ENCODE measurements around the gene CLCN7.

DNA sequence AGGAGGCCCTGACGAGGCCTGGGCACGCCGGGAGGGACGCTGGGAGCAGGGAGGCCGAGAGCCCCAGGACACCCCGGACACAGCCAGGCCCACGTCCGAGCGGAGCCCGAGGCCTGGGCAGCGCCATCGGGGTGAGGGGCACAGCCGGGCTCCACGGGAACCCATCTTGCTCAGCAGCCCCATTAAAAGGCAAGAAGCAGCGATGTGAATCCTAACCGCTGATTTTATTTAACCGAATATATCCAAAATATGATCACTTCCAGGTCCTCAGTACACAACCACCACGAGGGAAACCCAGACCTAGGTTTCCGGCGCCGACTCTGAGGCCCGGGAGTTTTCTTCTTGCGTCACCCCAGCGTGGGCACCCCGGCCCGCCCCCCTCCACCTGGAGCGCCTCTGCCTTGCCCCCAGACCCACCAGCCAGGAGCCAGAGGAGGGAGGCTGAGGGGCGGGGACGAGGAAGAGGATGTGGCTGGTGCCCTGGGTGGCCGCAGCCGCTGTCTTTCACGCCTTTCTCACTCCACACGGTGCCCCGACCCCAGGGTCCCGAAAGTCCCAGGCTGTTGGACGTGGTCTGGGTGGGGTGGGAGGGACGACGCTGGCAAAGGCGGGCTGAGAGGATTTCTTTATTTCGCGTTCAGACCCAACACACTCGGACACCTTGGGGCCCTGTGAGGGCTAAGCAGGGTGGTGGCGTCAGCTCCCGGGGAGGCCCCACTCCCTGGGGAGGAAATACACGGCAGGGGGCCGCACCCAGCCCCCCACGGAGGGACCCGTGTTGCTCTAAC lies 29.9 kb downstream of the CLCN7 start:
- TF ChIP-seq, protein P1, sequence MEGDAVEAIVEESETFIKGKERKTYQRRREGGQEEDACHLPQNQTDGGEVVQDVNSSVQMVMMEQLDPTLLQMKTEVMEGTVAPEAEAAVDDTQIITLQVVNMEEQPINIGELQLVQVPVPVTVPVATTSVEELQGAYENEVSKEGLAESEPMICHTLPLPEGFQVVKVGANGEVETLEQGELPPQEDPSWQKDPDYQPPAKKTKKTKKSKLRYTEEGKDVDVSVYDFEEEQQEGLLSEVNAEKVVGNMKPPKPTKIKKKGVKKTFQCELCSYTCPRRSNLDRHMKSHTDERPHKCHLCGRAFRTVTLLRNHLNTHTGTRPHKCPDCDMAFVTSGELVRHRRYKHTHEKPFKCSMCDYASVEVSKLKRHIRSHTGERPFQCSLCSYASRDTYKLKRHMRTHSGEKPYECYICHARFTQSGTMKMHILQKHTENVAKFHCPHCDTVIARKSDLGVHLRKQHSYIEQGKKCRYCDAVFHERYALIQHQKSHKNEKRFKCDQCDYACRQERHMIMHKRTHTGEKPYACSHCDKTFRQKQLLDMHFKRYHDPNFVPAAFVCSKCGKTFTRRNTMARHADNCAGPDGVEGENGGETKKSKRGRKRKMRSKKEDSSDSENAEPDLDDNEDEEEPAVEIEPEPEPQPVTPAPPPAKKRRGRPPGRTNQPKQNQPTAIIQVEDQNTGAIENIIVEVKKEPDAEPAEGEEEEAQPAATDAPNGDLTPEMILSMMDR (IDR thresholded peaks at IDR 0.05) = no peak
- TF ChIP-seq EP300 (IDR thresholded peaks at IDR 0.05) = no peak
- no peak for TF ChIP-seq POLR2AphosphoS5 (IDR thresholded peaks at IDR 0.05)

Data from stomach (tissue), 4 donors.